Fibroblast of lung (primary cell): Measurements from ENCODE around the gene PCDHGA1. TPM values are rescaled to one million over a fixed set of nuclear protein-coding genes. Genes with fewer than 3 reads are reported as not detected.
A peak's percentile ranks its signal among the peaks of the same experiment; 100 is the strongest.

Experiments
- DNase-seq, 2 donors: peaks; one replicate each; pipeline versions ENCODE4 v3.0.0 to v3.0.0-alpha.2; 2010; ENCODE audit warnings: low read depth in 2 of 2
- H2AFZ ChIP-seq: 2 replicates; pipeline ENCODE4 v1.5.1; 2012; ENCODE audit warnings: low read length, control low read depth, inconsistent platforms
- H3K27ac ChIP-seq: 2 replicates; pipeline ENCODE4 v1.5.1; 2011; ENCODE audit warnings: low read length, control low read depth; ENCODE audit not compliant: insufficient read depth
- H3K27me3 ChIP-seq: 2 replicates; pipeline ENCODE4 v1.5.1; 2011; ENCODE audit warnings: mild to moderate bottlenecking, low read length; ENCODE audit not compliant: control insufficient read depth, insufficient read depth
- H3K36me3 ChIP-seq: 2 replicates; pipeline ENCODE4 v1.5.1; 2011; ENCODE audit warnings: low read length; ENCODE audit not compliant: control insufficient read depth, insufficient read depth
- H3K4me1 ChIP-seq: 2 replicates; pipeline ENCODE4 v1.5.1; 2011; ENCODE audit warnings: low read length; ENCODE audit not compliant: control insufficient read depth, insufficient read depth; ENCODE audit errors: extremely low read depth
- H3K4me2 ChIP-seq: 2 replicates; pipeline ENCODE4 v1.5.1; 2011; ENCODE audit warnings: low read length, control low read depth; ENCODE audit not compliant: insufficient read depth; ENCODE audit errors: extremely low read depth
- H3K4me3 ChIP-seq, 4 experiments: fragments of 200-600 bp in 1 of 4; sonication (generic) in 1 of 4; replicated peaks in 1 of 4; 2 replicates each; pipeline ENCODE4 v1.5.1; 2011 to 2016; ENCODE audit warnings: low read length in 4 of 4, low read depth in 3 of 4, mild to moderate bottlenecking in 3 of 4, control low read depth in 2 of 4, inconsistent platforms in 1 of 4, mixed read lengths in 1 of 4; ENCODE audit not compliant: insufficient read depth in 1 of 4; ENCODE audit errors: control extremely low read depth in 1 of 4
- H3K79me2 ChIP-seq: 2 replicates; pipeline ENCODE4 v1.5.1; 2012; ENCODE audit warnings: mild to moderate bottlenecking, low read length, inconsistent platforms; ENCODE audit not compliant: control insufficient read depth, insufficient read depth
- H3K9ac ChIP-seq: 2 replicates; pipeline ENCODE4 v1.5.1; 2011; ENCODE audit warnings: mild to moderate bottlenecking, low read length, control low read depth; ENCODE audit not compliant: insufficient read depth
- H3K9me3 ChIP-seq: 2 replicates; pipeline ENCODE4 v1.5.1; 2012; ENCODE audit warnings: low read depth, low read length; ENCODE audit not compliant: control insufficient read depth, insufficient read depth
- H4K20me1 ChIP-seq: 2 replicates; pipeline ENCODE4 v1.5.1; 2011; ENCODE audit warnings: low read length; ENCODE audit not compliant: control insufficient read depth, insufficient read depth; ENCODE audit errors: extremely low read depth
- EZH2 ChIP-seq: IDR thresholded peaks from 2 replicates; pipeline ENCODE4 v1.5.1; 2012; ENCODE audit warnings: low read length, control low read depth, mild to moderate bottlenecking; ENCODE audit errors: missing control alignments
- polyA plus RNA-seq, 2 donors: library from polyadenylated mRNA; depleted of rRNA in 1 of 2; stranded (reverse) in 1 of 2; unstranded in 1 of 2; fragments of >200 nt; gene quantifications; 2 replicates each; pipeline ENCODE4 v1.2.1, GENCODE V29; 2011 to 2012; ENCODE audit warnings: missing spikeins in 1 of 2
- total RNA-seq: library from RNA; depleted of rRNA; stranded (reverse); fragments of >200 nt; gene quantifications from 2 replicates; pipeline ENCODE4 v1.2.1, GENCODE V29; 2014
- TF ChIP-seq, protein P1 (sequence below), 2 donors: IDR thresholded peaks in 1 of 2; conservative IDR thresholded peaks in 1 of 2; 1 replicate in 1 of 2; 2 replicates in 1 of 2; pipeline ENCODE4 v1.5.1; 2011 to 2012; ENCODE audit warnings: low read length in 2 of 2, control low read depth in 1 of 2, inconsistent platforms in 1 of 2, low read depth in 1 of 2, mild to moderate bottlenecking in 1 of 2

The PCDHGA1 gene
- total and polyA plus RNA-seq, 2 donors (not counting 1 experiment from before 2014, with no cell fraction given): 1.6 to 1.8 TPM

DNA sequence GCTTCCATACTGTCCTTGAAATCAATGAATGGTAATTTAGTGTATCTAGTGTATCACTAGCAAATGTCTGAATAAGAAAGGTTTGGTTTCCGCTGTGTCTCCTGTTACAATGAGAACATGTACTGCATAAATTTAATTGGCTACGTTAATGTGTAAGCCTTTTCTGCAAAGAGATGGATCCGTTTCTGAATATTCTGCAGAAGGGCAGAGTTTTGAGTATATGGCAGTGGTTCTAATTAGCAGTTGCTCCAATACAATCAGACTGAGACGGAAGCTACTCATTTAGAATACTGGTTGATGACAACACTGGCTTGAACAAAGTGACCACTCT, 154.0 kb downstream of the PCDHGA1 start:
- Histone ChIP-seq H3K9ac (no peak overlapping the region), H3K27ac (no peak overlapping the region), H3K4me3 (peak overlapping the region in 3 of 4 experiments; percentile 16 to 46 (median 35)), H2AFZ (no peak overlapping the region), H3K36me3 (peaks cover 12% of the 10 kb centered on the region), H4K20me1 (peaks cover 3% of the 10 kb centered on the region), H3K9me3 (no peaks in the 10 kb centered on the region), H3K79me2 (peaks cover 41% of the 10 kb centered on the region), H3K4me2 (peak overlapping the region; percentile 79), H3K4me1 (peaks cover 27% of the 10 kb centered on the region), H3K27me3 (no peaks in the 10 kb centered on the region)
- no peak for TF ChIP-seq EZH2
- TF ChIP-seq, protein P1, sequence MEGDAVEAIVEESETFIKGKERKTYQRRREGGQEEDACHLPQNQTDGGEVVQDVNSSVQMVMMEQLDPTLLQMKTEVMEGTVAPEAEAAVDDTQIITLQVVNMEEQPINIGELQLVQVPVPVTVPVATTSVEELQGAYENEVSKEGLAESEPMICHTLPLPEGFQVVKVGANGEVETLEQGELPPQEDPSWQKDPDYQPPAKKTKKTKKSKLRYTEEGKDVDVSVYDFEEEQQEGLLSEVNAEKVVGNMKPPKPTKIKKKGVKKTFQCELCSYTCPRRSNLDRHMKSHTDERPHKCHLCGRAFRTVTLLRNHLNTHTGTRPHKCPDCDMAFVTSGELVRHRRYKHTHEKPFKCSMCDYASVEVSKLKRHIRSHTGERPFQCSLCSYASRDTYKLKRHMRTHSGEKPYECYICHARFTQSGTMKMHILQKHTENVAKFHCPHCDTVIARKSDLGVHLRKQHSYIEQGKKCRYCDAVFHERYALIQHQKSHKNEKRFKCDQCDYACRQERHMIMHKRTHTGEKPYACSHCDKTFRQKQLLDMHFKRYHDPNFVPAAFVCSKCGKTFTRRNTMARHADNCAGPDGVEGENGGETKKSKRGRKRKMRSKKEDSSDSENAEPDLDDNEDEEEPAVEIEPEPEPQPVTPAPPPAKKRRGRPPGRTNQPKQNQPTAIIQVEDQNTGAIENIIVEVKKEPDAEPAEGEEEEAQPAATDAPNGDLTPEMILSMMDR (conservative IDR thresholded peaks at IDR 0.05 in 1 of 2, IDR thresholded peaks at IDR 0.05 in 1 of 2; ENCODE audit: low read depth in 1 of 2, low read length in 2 of 2): no peak
- DNase-seq: no peak

DNA sequence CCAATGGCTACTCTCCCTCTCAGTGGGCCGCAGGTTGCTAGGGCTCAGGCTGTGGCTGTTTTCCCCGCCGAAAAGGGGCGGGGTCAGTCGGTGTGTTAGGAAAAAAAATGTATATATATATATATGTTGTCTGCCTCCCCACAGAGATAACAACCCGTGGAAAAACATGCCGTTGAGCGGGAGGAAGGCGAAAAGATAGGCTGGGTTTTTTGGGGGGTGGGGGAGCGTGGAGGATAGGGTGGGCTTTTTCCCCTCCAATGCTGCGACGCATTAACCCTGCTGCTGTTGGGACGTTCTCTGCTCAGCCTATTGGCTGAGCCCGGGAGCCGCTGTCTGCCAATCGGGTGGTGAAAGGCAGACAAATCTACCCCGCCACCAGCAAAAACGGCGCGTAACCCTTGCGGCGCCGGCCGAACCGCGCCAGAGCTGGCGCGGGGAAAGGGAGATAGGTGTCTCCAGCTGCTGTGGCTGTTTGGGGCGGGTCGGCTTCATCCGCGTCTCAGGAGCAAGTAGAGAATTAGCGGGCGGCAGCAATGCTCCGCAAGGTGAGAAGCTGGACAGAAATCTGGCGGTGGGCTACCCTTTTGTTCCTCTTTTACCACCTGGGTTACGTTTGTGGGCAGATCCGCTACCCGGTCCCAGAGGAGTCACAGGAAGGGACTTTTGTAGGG, 154.5 kb downstream of the PCDHGA1 start, which contains the start of gene PCDHGC4:
Gene PCDHGC4, plus strand, starts transcription at position 390 of the 671 bp plus-strand sequence. Its CDS starts 144 bp downstream, at position 534.
- peak within 1 kb of the TSS; percentile 79 for H3K4me2 ChIP-seq
- no peaks in the 10 kb centered on the region for H3K27me3 ChIP-seq
- H3K4me3 ChIP-seq: peak within 1 kb of the TSS in 3 of 4 experiments; percentile 16 to 46 (median 35)
- TF ChIP-seq EZH2: no peak
- TF ChIP-seq, protein P1 (conservative IDR thresholded peaks at IDR 0.05 in 1 of 2, IDR thresholded peaks at IDR 0.05 in 1 of 2; ENCODE audit: low read depth in 1 of 2, low read length in 2 of 2): no peak
- H3K36me3 ChIP-seq: peaks cover 11% of the 10 kb centered on the region
- no peaks in the 10 kb centered on the region for H3K9me3 ChIP-seq
- peaks cover 24% of the 10 kb centered on the region for H3K4me1 ChIP-seq
- no peak within 1 kb of the TSS for H3K9ac ChIP-seq
- peaks cover 41% of the 10 kb centered on the region for H3K79me2 ChIP-seq
- no peak within 1 kb of the TSS for H3K27ac ChIP-seq
- peak in 1 of 2 donors; percentile 41 for DNase-seq
- H4K20me1 ChIP-seq: peaks cover 2% of the 10 kb centered on the region
- H2AFZ ChIP-seq: no peak within 1 kb of the TSS

DNA sequence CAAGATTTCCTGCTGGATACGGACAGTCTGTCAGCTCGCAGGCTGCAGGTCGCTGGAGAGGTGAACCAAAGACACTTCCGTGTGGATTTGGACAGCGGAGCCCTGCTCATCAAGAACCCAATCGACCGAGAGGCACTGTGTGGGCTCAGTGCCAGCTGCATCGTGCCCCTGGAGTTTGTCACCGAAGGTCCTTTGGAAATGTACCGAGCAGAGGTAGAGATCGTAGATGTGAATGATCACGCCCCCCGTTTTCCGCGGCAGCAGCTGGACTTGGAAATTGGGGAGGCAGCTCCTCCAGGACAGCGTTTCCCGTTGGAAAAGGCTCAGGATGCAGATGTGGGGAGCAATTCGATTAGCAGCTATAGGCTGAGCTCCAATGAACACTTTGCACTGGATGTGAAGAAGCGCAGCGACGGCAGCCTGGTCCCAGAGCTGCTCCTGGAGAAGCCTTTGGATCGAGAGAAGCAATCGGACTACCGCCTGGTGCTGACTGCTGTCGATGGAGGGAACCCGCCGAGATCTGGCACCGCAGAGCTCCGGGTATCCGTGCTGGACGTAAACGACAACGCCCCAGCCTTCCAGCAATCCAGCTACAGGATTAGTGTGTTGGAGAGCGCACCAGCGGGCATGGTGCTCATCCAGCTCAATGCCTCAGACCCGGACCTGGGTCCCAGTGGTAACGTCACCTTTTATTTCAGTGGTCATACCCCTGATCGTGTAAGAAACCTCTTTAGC, 155.2 kb downstream of the PCDHGA1 start:
- peaks cover 44% of the 10 kb centered on the region for H3K79me2 ChIP-seq
- peak overlapping the region in 2 of 4 experiments; percentile 35 to 46 for H3K4me3 ChIP-seq
- H3K9ac ChIP-seq: no peak overlapping the region

More for the DNA sequence above, 155.2 kb downstream of the PCDHGA1 start:
- H3K4me1 ChIP-seq: peaks cover 23% of the 10 kb centered on the region
- no peaks in the 10 kb centered on the region for H3K27me3 ChIP-seq
- no peaks in the 10 kb centered on the region for H4K20me1 ChIP-seq
- peaks cover 11% of the 10 kb centered on the region for H3K36me3 ChIP-seq
- no peaks in the 10 kb centered on the region for H3K9me3 ChIP-seq
- H2AFZ ChIP-seq: no peak overlapping the region
- no peak overlapping the region for H3K27ac ChIP-seq
- TF ChIP-seq, protein P1 (conservative IDR thresholded peaks at IDR 0.05 in 1 of 2, IDR thresholded peaks at IDR 0.05 in 1 of 2; ENCODE audit: low read depth in 1 of 2, low read length in 2 of 2): no peak
- TF ChIP-seq EZH2: no peak
- H3K4me2 ChIP-seq: peak overlapping the region; percentile 79
- no peak for DNase-seq
